SK-N-SH treated with all-trans-retinoic acid at 6 μM for 48 hours (cell line): ENCODE measurements around the gene TPRN.

ENCODE experiments used
- ATAC-seq: fragments of 200-7000 bp; cut with Tn5 transposase; 3 replicates; pipeline ENCODE4 v1.9.1; 2020; ENCODE audit warnings: mild to moderate bottlenecking, moderate library complexity
- ARNTL ChIP-seq: fragments of 450-650 bp; formaldehyde crosslinking; IDR thresholded peaks from 2 replicates; pipeline ENCODE4 v1.5.0; 2020; ENCODE audit warnings: low read depth, mild to moderate bottlenecking, moderate library complexity, borderline replicate concordance
- BACH2 ChIP-seq: fragments of 250-450 bp; sonication (Bioruptor Pico); IDR thresholded peaks from 2 replicates; pipeline ENCODE4 v1.9.0; 2021; ENCODE audit warnings: mild to moderate bottlenecking, borderline replicate concordance
- CSDC2 ChIP-seq: fragments of 250-450 bp; sonication (Bioruptor Pico); IDR thresholded peaks from 2 replicates; pipeline ENCODE4 v1.5.0; 2020; ENCODE audit warnings: mild to moderate bottlenecking, moderate library complexity
- ESRRG ChIP-seq: fragments of 250-450 bp; sonication (Bioruptor Pico); IDR thresholded peaks from 2 replicates; pipeline ENCODE4 v1.6.1; 2021; ENCODE audit warnings: mild to moderate bottlenecking
- GLIS3 ChIP-seq: fragments of 250-450 bp; sonication (Bioruptor Pico); IDR thresholded peaks from 2 replicates; pipeline ENCODE4 v1.5.0; 2020; ENCODE audit warnings: mild to moderate bottlenecking, moderate library complexity
- ISL1 ChIP-seq: fragments of 250-450 bp; sonication (Bioruptor Pico); IDR thresholded peaks from 2 replicates; pipeline ENCODE4 v2.1.2; 2022; ENCODE audit warnings: mild to moderate bottlenecking, moderate library complexity
- OSR1 ChIP-seq: fragments of 250-450 bp; sonication (Bioruptor Pico); IDR thresholded peaks from 2 replicates; pipeline ENCODE4 v1.8.0; 2022; ENCODE audit warnings: moderate library complexity, mild to moderate bottlenecking, inconsistent platforms
- PPARA ChIP-seq: fragments of 250-450 bp; sonication (Bioruptor Pico); IDR thresholded peaks from 2 replicates; pipeline ENCODE4 v1.5.0; 2020; ENCODE audit warnings: mild to moderate bottlenecking, borderline replicate concordance
- RARB ChIP-seq: fragments of 250-450 bp; sonication (Bioruptor Pico); IDR thresholded peaks from 2 replicates; pipeline ENCODE4 v1.8.0; 2021; ENCODE audit warnings: mild to moderate bottlenecking, moderate library complexity
- SNAI2 ChIP-seq: fragments of 250-450 bp; sonication (Bioruptor Pico); IDR thresholded peaks from 2 replicates; pipeline ENCODE4 v1.5.0; 2020; ENCODE audit warnings: mild to moderate bottlenecking, moderate library complexity
- TCF4 ChIP-seq: fragments of 250-450 bp; sonication (Bioruptor Pico); IDR thresholded peaks from 2 replicates; pipeline ENCODE4 v1.8.0; 2021; ENCODE audit warnings: mild to moderate bottlenecking, moderate library complexity, borderline replicate concordance
- ZC3H10 ChIP-seq: fragments of 250-450 bp; sonication (Bioruptor Pico); IDR thresholded peaks from 2 replicates; pipeline ENCODE4 v1.5.1; 2021; ENCODE audit warnings: mild to moderate bottlenecking, moderate library complexity
- ZFP3 ChIP-seq: fragments of 250-450 bp; sonication (Bioruptor Pico); IDR thresholded peaks from 2 replicates; pipeline ENCODE4 v1.5.0; 2020; ENCODE audit warnings: mild to moderate bottlenecking, moderate library complexity
- ZFP30 ChIP-seq: fragments of 450-650 bp; formaldehyde crosslinking; IDR thresholded peaks from 2 replicates; pipeline ENCODE4 v1.5.0; 2022; ENCODE audit warnings: mild to moderate bottlenecking, moderate library complexity
- ZNF565 ChIP-seq: fragments of 450-650 bp; formaldehyde crosslinking; conservative IDR thresholded peaks from 2 replicates; pipeline ENCODE4 v1.5.0; 2020; ENCODE audit warnings: low read depth, mild to moderate bottlenecking, moderate library complexity
- ZNF70 ChIP-seq: fragments of 450-650 bp; formaldehyde crosslinking; IDR thresholded peaks from 2 replicates; pipeline ENCODE4 v1.5.0; 2020; ENCODE audit warnings: mild to moderate bottlenecking, moderate library complexity
- TF ChIP-seq, protein P1 (sequence below): fragments of 250-450 bp; sonication (Bioruptor Pico); IDR thresholded peaks from 2 replicates; pipeline ENCODE4 v1.8.0; 2021; ENCODE audit warnings: low read depth, mild to moderate bottlenecking, moderate library complexity, borderline replicate concordance
- TF ChIP-seq, protein P2 (sequence below): fragments of 250-450 bp; sonication (Bioruptor Pico); IDR thresholded peaks from 2 replicates; pipeline ENCODE4 v1.5.0; 2020; ENCODE audit warnings: mild to moderate bottlenecking, moderate library complexity
- TF ChIP-seq, protein P3 (sequence below): fragments of 250-450 bp; sonication (Bioruptor Pico); IDR thresholded peaks from 2 replicates; pipeline ENCODE4 v1.5.1; 2020; ENCODE audit warnings: low read depth, mild to moderate bottlenecking, moderate library complexity
- TF ChIP-seq, protein P4 (sequence below): fragments of 250-450 bp; sonication (Bioruptor Pico); IDR thresholded peaks from 2 replicates; pipeline ENCODE4 v1.5.1; 2021; ENCODE audit warnings: mild to moderate bottlenecking, moderate library complexity
- TF ChIP-seq, protein P5 (sequence below): fragments of 250-450 bp; sonication (Bioruptor Pico); IDR thresholded peaks from 2 replicates; pipeline ENCODE4 v1.8.0; 2020; ENCODE audit warnings: mild to moderate bottlenecking, moderate library complexity, borderline replicate concordance

The TPRN gene

DNA sequence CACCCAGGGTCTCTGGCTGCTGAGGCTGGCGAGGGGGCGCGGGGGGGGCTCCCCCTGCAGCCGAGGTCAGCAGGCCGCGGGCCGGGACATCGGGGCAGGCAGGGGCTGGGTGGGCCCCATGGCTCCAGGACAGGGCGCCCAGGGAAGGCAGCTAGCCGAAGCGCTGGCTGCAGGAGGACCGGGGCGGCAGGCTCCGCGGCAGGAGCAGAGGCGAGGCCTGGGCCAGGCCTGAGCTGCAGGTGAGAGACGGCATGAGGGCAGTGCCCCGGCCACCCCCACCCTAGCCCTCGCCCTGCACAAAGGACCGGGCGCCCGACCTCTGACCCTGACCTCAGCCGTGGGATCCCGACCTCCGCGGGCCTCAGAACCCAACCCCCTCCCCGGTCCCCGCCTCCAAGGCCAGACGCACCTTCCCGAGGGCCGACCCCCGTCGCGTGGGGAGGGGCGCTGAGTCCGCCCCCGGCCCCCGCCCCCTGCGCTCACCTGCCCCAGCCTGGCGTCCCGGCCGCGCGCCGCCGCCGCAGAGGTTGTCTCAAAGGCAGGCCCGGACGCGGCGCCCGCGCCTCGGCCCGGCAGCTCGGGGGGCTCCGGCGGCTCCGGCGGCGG is 21.1 kb upstream of the TPRN start:
- no peak for ATAC-seq
- TF ChIP-seq ZC3H10 (no peak), ZNF565 (CRISPR knock-in tag) (no peak), CSDC2 (no peak), ARNTL (no peak), TCF4 (CRISPR knock-in tag) (no peak), OSR1 (CRISPR knock-in tag) (no peak), ZFP3 (CRISPR knock-in tag) (no peak), ESRRG (CRISPR knock-in tag) (no peak), ISL1 (no peak)
- TF ChIP-seq, protein P1, sequence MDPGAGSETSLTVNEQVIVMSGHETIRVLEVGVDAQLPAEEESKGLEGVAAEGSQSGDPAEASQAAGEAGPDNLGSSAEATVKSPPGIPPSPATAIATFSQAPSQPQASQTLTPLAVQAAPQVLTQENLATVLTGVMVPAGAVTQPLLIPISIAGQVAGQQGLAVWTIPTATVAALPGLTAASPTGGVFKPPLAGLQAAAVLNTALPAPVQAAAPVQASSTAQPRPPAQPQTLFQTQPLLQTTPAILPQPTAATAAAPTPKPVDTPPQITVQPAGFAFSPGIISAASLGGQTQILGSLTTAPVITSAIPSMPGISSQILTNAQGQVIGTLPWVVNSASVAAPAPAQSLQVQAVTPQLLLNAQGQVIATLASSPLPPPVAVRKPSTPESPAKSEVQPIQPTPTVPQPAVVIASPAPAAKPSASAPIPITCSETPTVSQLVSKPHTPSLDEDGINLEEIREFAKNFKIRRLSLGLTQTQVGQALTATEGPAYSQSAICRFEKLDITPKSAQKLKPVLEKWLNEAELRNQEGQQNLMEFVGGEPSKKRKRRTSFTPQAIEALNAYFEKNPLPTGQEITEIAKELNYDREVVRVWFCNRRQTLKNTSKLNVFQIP (CRISPR knock-in tag), result no peak

DNA sequence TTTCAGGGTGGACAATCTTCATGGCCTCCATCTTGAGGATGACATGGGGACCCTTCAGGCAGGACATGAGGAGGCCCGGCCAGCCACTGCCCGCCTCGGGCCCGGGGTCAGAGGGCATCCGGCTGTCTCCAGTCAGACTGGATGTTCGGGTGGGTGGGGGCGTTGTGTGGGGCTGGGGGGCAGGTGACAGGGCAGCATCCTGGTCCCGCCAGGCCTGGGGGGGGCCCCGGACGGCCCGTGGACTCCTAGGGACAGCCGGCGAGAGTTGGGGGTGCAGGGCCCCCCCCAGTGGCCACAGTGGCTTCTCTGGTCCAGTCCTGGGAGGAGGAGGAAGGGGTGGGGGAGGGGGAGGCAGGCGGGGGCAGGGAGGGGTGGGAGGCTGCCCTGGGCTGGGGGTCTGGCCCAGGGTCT is 20.6 kb upstream of the TPRN start:
- no peak for ATAC-seq
- TF ChIP-seq ISL1, result no peak
- no peak for TF ChIP-seq PPARA
- TF ChIP-seq OSR1 (CRISPR knock-in tag), result no peak
- TF ChIP-seq RARB (CRISPR knock-in tag), result no peak
- TF ChIP-seq ZC3H10, result no peak
- TF ChIP-seq, protein P1 (CRISPR knock-in tag), result no peak
- no peak for TF ChIP-seq SNAI2
- TF ChIP-seq TCF4 (CRISPR knock-in tag), result no peak
- no peak for TF ChIP-seq ZFP30 (CRISPR knock-in tag)

DNA sequence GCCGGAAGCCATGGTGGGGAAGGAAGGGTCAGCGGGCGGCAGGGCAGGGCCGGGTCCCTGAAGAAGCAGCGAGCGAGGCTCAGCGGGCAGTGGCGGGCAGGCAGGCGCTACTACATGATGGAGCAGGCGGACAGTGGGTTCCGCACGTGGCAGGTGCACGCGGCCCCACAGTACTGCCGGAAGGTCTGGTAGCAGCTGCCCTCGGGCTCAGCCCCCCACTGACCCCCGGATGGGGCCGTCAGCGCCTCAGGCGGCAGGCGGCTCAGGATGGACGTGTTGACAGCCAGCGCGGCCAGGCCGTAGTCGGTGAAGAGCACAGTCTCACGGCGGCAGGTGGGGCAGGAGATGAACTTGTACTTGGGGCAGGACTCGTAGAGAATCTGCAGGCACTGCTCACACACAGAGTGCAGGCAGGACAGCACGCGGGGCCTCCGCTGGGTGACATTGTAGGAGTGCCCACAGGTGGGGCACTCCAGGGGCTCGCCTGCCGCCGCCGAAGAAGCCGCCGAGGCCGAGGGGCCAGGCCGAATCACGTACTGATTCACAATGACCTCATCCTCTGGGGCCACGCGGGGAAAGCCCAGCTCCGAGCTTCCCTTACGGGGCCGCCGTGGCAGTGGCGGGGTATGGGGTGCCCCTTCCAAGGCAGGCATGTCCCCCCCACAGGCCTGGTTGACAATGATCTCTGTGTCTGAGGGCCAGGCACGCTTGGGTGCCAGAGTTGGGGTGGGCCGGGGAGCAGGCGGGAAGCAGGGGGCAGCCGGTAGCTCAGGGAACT is 20.0 kb upstream of the TPRN start:
- no peak for ATAC-seq
- TF ChIP-seq ARNTL, result no peak
- TF ChIP-seq OSR1 (CRISPR knock-in tag), result no peak
- TF ChIP-seq, protein P2, sequence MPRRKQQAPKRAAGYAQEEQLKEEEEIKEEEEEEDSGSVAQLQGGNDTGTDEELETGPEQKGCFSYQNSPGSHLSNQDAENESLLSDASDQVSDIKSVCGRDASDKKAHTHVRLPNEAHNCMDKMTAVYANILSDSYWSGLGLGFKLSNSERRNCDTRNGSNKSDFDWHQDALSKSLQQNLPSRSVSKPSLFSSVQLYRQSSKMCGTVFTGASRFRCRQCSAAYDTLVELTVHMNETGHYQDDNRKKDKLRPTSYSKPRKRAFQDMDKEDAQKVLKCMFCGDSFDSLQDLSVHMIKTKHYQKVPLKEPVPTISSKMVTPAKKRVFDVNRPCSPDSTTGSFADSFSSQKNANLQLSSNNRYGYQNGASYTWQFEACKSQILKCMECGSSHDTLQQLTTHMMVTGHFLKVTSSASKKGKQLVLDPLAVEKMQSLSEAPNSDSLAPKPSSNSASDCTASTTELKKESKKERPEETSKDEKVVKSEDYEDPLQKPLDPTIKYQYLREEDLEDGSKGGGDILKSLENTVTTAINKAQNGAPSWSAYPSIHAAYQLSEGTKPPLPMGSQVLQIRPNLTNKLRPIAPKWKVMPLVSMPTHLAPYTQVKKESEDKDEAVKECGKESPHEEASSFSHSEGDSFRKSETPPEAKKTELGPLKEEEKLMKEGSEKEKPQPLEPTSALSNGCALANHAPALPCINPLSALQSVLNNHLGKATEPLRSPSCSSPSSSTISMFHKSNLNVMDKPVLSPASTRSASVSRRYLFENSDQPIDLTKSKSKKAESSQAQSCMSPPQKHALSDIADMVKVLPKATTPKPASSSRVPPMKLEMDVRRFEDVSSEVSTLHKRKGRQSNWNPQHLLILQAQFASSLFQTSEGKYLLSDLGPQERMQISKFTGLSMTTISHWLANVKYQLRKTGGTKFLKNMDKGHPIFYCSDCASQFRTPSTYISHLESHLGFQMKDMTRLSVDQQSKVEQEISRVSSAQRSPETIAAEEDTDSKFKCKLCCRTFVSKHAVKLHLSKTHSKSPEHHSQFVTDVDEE (CRISPR knock-in tag), result no peak
- TF ChIP-seq ESRRG (CRISPR knock-in tag), result no peak
- no peak for TF ChIP-seq ISL1
- no peak for TF ChIP-seq SNAI2

DNA sequence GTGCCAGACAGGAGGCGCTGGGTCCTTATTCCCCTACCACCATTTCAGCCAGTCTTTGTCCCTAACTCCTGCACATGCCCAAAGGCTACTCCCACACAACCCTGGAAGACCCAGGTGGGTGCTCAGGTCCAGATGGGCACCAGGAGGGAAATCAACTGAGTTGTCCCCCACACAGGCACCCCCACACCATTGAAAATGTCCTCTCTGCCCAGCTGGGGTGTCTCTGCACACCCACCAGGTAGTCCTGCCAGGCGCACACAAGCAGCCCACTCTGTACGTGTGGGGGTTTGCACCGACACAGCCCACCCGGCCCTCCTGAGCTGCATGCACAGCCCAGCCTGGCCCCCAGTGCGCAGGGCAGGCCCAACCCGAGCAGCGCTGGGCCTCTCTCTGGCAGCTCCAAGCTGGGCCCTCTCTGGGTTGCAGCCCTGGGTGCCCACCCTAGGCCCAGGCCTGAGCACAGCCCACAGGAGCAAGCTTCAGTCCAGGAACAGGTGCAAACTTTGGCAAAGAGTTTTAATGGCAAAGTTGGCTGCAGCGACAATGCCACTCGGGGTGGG is 19.3 kb upstream of the TPRN start:
- ATAC-seq, result no peak
- TF ChIP-seq BACH2 (CRISPR knock-in tag), result no peak
- no peak for TF ChIP-seq SNAI2
- no peak for TF ChIP-seq ZC3H10
- TF ChIP-seq ZNF70, result no peak

DNA sequence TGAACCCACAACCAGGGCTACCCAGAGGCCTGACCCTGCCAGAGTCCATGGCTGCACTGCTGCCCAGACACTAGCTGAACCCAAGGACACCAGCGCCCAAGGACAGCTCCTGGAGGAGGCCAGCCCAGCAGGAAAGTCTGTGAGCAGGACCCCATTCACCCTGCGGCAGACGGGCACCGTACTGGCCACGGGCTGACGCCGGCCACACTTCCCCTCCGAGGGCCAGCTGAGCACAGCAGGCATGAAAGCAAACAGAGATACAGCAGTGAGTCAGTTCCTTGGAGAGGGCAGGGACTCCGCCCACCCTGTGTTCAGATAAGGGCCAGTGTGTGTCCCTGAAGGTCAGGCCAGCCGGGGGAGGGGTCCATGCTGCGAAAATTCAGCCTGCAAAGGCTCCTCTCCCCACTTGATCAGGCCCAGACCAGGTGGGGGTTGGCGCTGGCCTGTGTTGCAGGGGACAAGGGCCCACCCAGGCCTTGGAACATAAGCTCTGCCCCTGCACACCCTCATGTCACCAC is 18.3 kb upstream of the TPRN start:
- ATAC-seq, result no peak
- TF ChIP-seq, protein P3, sequence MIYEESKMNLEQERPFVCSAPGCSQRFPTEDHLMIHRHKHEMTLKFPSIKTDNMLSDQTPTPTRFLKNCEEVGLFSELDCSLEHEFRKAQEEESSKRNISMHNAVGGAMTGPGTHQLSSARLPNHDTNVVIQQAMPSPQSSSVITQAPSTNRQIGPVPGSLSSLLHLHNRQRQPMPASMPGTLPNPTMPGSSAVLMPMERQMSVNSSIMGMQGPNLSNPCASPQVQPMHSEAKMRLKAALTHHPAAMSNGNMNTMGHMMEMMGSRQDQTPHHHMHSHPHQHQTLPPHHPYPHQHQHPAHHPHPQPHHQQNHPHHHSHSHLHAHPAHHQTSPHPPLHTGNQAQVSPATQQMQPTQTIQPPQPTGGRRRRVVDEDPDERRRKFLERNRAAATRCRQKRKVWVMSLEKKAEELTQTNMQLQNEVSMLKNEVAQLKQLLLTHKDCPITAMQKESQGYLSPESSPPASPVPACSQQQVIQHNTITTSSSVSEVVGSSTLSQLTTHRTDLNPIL, result no peak
- TF ChIP-seq ZFP3 (CRISPR knock-in tag) (no peak), GLIS3 (CRISPR knock-in tag) (no peak), RARB (CRISPR knock-in tag) (no peak), ZNF565 (CRISPR knock-in tag) (no peak), BACH2 (CRISPR knock-in tag) (no peak), OSR1 (CRISPR knock-in tag) (no peak), ZNF70 (no peak), ESRRG (CRISPR knock-in tag) (no peak), CSDC2 (no peak), ARNTL (no peak), PPARA (no peak)
- TF ChIP-seq, protein P4, sequence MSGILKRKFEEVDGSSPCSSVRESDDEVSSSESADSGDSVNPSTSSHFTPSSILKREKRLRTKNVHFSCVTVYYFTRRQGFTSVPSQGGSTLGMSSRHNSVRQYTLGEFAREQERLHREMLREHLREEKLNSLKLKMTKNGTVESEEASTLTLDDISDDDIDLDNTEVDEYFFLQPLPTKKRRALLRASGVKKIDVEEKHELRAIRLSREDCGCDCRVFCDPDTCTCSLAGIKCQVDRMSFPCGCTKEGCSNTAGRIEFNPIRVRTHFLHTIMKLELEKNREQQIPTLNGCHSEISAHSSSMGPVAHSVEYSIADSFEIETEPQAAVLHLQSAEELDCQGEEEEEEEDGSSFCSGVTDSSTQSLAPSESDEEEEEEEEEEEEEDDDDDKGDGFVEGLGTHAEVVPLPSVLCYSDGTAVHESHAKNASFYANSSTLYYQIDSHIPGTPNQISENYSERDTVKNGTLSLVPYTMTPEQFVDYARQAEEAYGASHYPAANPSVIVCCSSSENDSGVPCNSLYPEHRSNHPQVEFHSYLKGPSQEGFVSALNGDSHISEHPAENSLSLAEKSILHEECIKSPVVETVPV (CRISPR knock-in tag), result no peak
- TF ChIP-seq, protein P5, sequence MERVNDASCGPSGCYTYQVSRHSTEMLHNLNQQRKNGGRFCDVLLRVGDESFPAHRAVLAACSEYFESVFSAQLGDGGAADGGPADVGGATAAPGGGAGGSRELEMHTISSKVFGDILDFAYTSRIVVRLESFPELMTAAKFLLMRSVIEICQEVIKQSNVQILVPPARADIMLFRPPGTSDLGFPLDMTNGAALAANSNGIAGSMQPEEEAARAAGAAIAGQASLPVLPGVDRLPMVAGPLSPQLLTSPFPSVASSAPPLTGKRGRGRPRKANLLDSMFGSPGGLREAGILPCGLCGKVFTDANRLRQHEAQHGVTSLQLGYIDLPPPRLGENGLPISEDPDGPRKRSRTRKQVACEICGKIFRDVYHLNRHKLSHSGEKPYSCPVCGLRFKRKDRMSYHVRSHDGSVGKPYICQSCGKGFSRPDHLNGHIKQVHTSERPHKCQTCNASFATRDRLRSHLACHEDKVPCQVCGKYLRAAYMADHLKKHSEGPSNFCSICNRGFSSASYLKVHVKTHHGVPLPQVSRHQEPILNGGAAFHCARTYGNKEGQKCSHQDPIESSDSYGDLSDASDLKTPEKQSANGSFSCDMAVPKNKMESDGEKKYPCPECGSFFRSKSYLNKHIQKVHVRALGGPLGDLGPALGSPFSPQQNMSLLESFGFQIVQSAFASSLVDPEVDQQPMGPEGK (CRISPR knock-in tag), result no peak
